Measurements from ENCODE around the gene WNT7A.
"Not testable (repeated sequence)": the region's sequence is repeated elsewhere in the genome, so short reads cannot be mapped to it uniquely, and the experiment has no call there.

The WNT7A gene

GRCh38 chr3:13865106-13865505 lies 14.8 kb downstream of the WNT7A start:
- DNase-seq (ENCODE audit: low spot score): no peak

- no peak for DNase-seq (ENCODE audit: low spot score)
Observed at GRCh38 chr3:13863965-13864595, 15.8 kb downstream of the WNT7A start.

- no peak for DNase-seq (ENCODE audit: low spot score)
Observed at GRCh38 chr3:13863382-13863952, 16.4 kb downstream of the WNT7A start.

GRCh38 chr3:13861461-13861860 lies 18.4 kb downstream of the WNT7A start:
- no peak for DNase-seq (ENCODE audit: low spot score)

GRCh38 chr3:13860001-13860400 lies 19.9 kb downstream of the WNT7A start:
- DNase-seq (ENCODE audit: low spot score): no peak

- no peak for DNase-seq (ENCODE audit: low spot score)
Observed at GRCh38 chr3:13858768-13859520, 20.9 kb downstream of the WNT7A start.

GRCh38 chr3:13857702-13858380 lies 22.0 kb downstream of the WNT7A start:
- no peak for DNase-seq (ENCODE audit: low spot score)

GRCh38 chr3:13856628-13857027 lies 23.2 kb downstream of the WNT7A start:
- not testable (repeated sequence) for DNase-seq (ENCODE audit: low spot score)

GRCh38 chr3:13856006-13856405 lies 23.9 kb downstream of the WNT7A start:
- no peak for DNase-seq (ENCODE audit: low spot score)

GRCh38 chr3:13854492-13854891 lies 25.4 kb downstream of the WNT7A start:
- no peak for DNase-seq (ENCODE audit: low spot score)

- no peak for DNase-seq (ENCODE audit: low spot score)
Observed at GRCh38 chr3:13853978-13854296, 25.9 kb downstream of the WNT7A start.

- DNase-seq (ENCODE audit: low spot score): no peak
Observed at GRCh38 chr3:13853256-13853977, 26.5 kb downstream of the WNT7A start.

- DNase-seq (ENCODE audit: low spot score): no peak
Observed at GRCh38 chr3:13852638-13853009, 27.2 kb downstream of the WNT7A start.

GRCh38 chr3:13851997-13852637 lies 27.8 kb downstream of the WNT7A start:
- no peak for DNase-seq (ENCODE audit: low spot score)

GRCh38 chr3:13851091-13851849 lies 28.6 kb downstream of the WNT7A start:
- no peak for DNase-seq (ENCODE audit: low spot score)

GRCh38 chr3:13850161-13850945 lies 29.5 kb downstream of the WNT7A start:
- no peak for DNase-seq (ENCODE audit: low spot score)

GRCh38 chr3:13849018-13849417 lies 30.9 kb downstream of the WNT7A start:
- DNase-seq (ENCODE audit: low spot score): no peak

- DNase-seq (ENCODE audit: low spot score): no peak
Observed at GRCh38 chr3:13846716-13847570, 32.9 kb downstream of the WNT7A start.

GRCh38 chr3:13846238-13846637 lies 33.6 kb downstream of the WNT7A start:
- DNase-seq (ENCODE audit: low spot score): no peak

Measured in germinal center (tissue), 1 donor.